Measurements from ENCODE around the gene DCDC1. TPM values are rescaled to one million over a fixed set of nuclear protein-coding genes. Genes with fewer than 3 reads are reported as not detected.

Gene DCDC1
- total RNA-seq, 2 experiments from 2014 or later, result 0.13 TPM; not detected in 1

- Histone ChIP-seq H3K27ac (ENCODE audit: low read depth, low read length, poor library complexity, severe bottlenecking) (no peak overlapping the region), H3K4me1 (ENCODE audit: insufficient read depth, low read length, poor library complexity, severe bottlenecking) (no peaks in the 10 kb centered on the region), H3K9me2 (ENCODE audit: insufficient read depth, low read length) (no peaks in the 10 kb centered on the region), H3K4me3 (ENCODE audit: low read depth, low read length, poor library complexity, severe bottlenecking) (no peak overlapping the region), H3K79me2 (ENCODE audit: insufficient read depth, low read depth, low read length) (no peaks in the 10 kb centered on the region), H2AFZ (ENCODE audit: low read length) (no peak overlapping the region), H4K20me1 (ENCODE audit: insufficient read depth, low read length) (no peaks in the 10 kb centered on the region), H3K9me3 (ENCODE audit: low read length) (no peaks in the 10 kb centered on the region), H3K4me2 (ENCODE audit: low read length) (no peak overlapping the region), H3K36me3 (ENCODE audit: insufficient read depth, low read length) (no peaks in the 10 kb centered on the region)
- CTCF ChIA-PET (ENCODE audit: unreplicated experiment), result no interaction called here
- POLR2A ChIA-PET, result interaction anchor here (0.7 kb wide), 1 partner anchor 1677 kb away, joined by 3 read pairs; no protein-coding TSS in a partner anchor
- intact Hi-C loops (cut with micrococcal nuclease; ENCODE audit: unreplicated experiment), result no loop called here
- BruUV-seq (replicated peaks), result no TSS peak
- TF ChIP-seq EZH2phosphoT487 (IDR thresholded peaks at IDR 0.05; ENCODE audit: borderline replicate concordance, low read depth, low read length) (no peak), CTCF (conservative IDR thresholded peaks at IDR 0.05; ENCODE audit: low read length) (no peak)
- no peak for DNase-seq (ENCODE audit: low spot score)
Observed at GRCh38 chr11:31005202-31005601, 364.3 kb downstream of the DCDC1 start.

DNA sequence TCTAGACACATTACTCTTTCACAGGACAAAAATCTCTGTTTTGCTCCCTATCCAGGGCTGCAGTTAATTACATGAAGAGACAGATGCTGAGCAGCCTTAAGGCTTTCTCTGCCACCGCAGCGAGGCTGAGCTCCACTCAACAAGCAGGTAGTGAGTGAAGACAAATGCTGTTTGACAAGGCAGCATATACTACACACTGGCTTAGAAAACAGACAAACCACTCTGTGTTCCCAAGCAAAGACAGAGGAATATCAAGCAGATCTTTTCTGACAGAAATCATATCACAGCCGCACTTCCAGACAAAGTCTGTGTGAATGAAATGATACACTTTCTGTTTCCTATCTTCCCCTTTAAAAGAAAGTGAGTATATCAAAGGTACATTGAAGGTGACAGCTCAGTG lies 368.1 kb downstream of the DCDC1 start:
- DNase-seq (ENCODE audit: low spot score), result no peak
- H3K4me2 ChIP-seq (ENCODE audit: low read length), result no peak overlapping the region
- no peak for TF ChIP-seq CTCF (conservative IDR thresholded peaks at IDR 0.05; ENCODE audit: low read length)
- no peak for TF ChIP-seq EZH2phosphoT487 (IDR thresholded peaks at IDR 0.05; ENCODE audit: borderline replicate concordance, low read depth, low read length)
- no peak overlapping the region for H3K27ac ChIP-seq (ENCODE audit: low read depth, low read length, poor library complexity, severe bottlenecking)
- H3K9me2 ChIP-seq (ENCODE audit: insufficient read depth, low read length), result no peaks in the 10 kb centered on the region
- no peaks in the 10 kb centered on the region for H4K20me1 ChIP-seq (ENCODE audit: insufficient read depth, low read length)
- no peak overlapping the region for H2AFZ ChIP-seq (ENCODE audit: low read length)
- no peaks in the 10 kb centered on the region for H3K4me1 ChIP-seq (ENCODE audit: insufficient read depth, low read length, poor library complexity, severe bottlenecking)
- no peaks in the 10 kb centered on the region for H3K79me2 ChIP-seq (ENCODE audit: insufficient read depth, low read depth, low read length)
- POLR2A ChIA-PET, result no interaction called here
- intact Hi-C loops (cut with micrococcal nuclease; ENCODE audit: unreplicated experiment), result no loop called here
- no peaks in the 10 kb centered on the region for H3K36me3 ChIP-seq (ENCODE audit: insufficient read depth, low read length)
- CTCF ChIA-PET (ENCODE audit: unreplicated experiment), result no interaction called here
- no peak overlapping the region for H3K4me3 ChIP-seq (ENCODE audit: low read depth, low read length, poor library complexity, severe bottlenecking)
- no TSS peak for BruUV-seq (replicated peaks)
- no peaks in the 10 kb centered on the region for H3K9me3 ChIP-seq (ENCODE audit: low read length)

- ChIA-PET POLR2A (interaction anchor here (0.6 kb wide), 1 partner anchor 1047 kb away, joined by 4 read pairs; no protein-coding TSS in a partner anchor), CTCF (ENCODE audit: unreplicated experiment) (no interaction called here)
- TF ChIP-seq CTCF (conservative IDR thresholded peaks at IDR 0.05; ENCODE audit: low read length), result no peak
- TF ChIP-seq EZH2phosphoT487 (IDR thresholded peaks at IDR 0.05; ENCODE audit: borderline replicate concordance, low read depth, low read length), result no peak
- no peaks in the 10 kb centered on the region for H3K36me3 ChIP-seq (ENCODE audit: insufficient read depth, low read length)
- no peak overlapping the region for H3K4me2 ChIP-seq (ENCODE audit: low read length)
- no peak overlapping the region for H3K27ac ChIP-seq (ENCODE audit: low read depth, low read length, poor library complexity, severe bottlenecking)
- H3K9me3 ChIP-seq (ENCODE audit: low read length), result no peaks in the 10 kb centered on the region
- DNase-seq (ENCODE audit: low spot score), result no peak
- no peaks in the 10 kb centered on the region for H3K79me2 ChIP-seq (ENCODE audit: insufficient read depth, low read depth, low read length)
- H3K9me2 ChIP-seq (ENCODE audit: insufficient read depth, low read length), result no peaks in the 10 kb centered on the region
- H3K4me3 ChIP-seq (ENCODE audit: low read depth, low read length, poor library complexity, severe bottlenecking), result no peak overlapping the region
- H3K4me1 ChIP-seq (ENCODE audit: insufficient read depth, low read length, poor library complexity, severe bottlenecking), result no peaks in the 10 kb centered on the region
- H2AFZ ChIP-seq (ENCODE audit: low read length), result no peak overlapping the region
- BruUV-seq (replicated peaks), result no TSS peak
- no peaks in the 10 kb centered on the region for H4K20me1 ChIP-seq (ENCODE audit: insufficient read depth, low read length)
- intact Hi-C loops (cut with micrococcal nuclease; ENCODE audit: unreplicated experiment), result no loop called here
Observed at GRCh38 chr11:31000381-31000780, 369.2 kb downstream of the DCDC1 start.
